Neuronal stem cell (in vitro differentiated cells): Measurements from ENCODE around the gene DEXI.

ENCODE experiments used
- DNase-seq: peaks from one replicate; pipeline ENCODE4 v3.0.0-alpha.2; 2013; ENCODE audit warnings: low spot score
- H2AFZ ChIP-seq: one replicate; pipeline ENCODE4 v1.6.1; 2013; ENCODE audit warnings: mild to moderate bottlenecking, low read length, inconsistent platforms
- H2AK5ac ChIP-seq: 2 replicates; pipeline ENCODE4 v1.6.1; 2013; ENCODE audit warnings: low read depth, mild to moderate bottlenecking, inconsistent platforms, low read length, moderate library complexity, mixed read lengths
- H2BK120ac ChIP-seq: 2 replicates; pipeline ENCODE4 v1.6.1; 2013; ENCODE audit warnings: low read depth, mild to moderate bottlenecking, inconsistent platforms, low read length, moderate library complexity, mixed read lengths
- H2BK12ac ChIP-seq: one replicate; pipeline ENCODE4 v1.6.1; 2013; ENCODE audit warnings: low read length, inconsistent platforms
- H2BK15ac ChIP-seq: 2 replicates; pipeline ENCODE4 v1.6.1; 2013; ENCODE audit warnings: mild to moderate bottlenecking, low read length, inconsistent platforms, mixed read lengths
- H2BK5ac ChIP-seq: one replicate; pipeline ENCODE4 v1.6.1; 2013; ENCODE audit warnings: inconsistent platforms, mild to moderate bottlenecking, low read length, moderate library complexity
- H3K14ac ChIP-seq: one replicate; pipeline ENCODE4 v1.6.1; 2013; ENCODE audit warnings: low read length, inconsistent platforms
- H3K18ac ChIP-seq: 2 replicates; pipeline ENCODE4 v1.6.1; 2013; ENCODE audit warnings: low read length, inconsistent platforms
- H3K23ac ChIP-seq: 2 replicates; pipeline ENCODE4 v1.6.1; 2013; ENCODE audit warnings: low read depth, mild to moderate bottlenecking, mixed read lengths, low read length, inconsistent platforms; ENCODE audit not compliant: poor library complexity
- H3K27ac ChIP-seq: replicated peaks from 3 replicates; pipeline ENCODE4 v1.5.1; 2013; ENCODE audit warnings: low read length, inconsistent platforms
- H3K27me3 ChIP-seq, 3 experiments: 2 replicates each; pipeline ENCODE4 v1.6.1; 2013; ENCODE audit warnings: low read length in 3 of 3, mild to moderate bottlenecking in 2 of 3, inconsistent platforms in 1 of 3, low read depth in 1 of 3, mixed read lengths in 1 of 3, moderate library complexity in 1 of 3; ENCODE audit not compliant: control insufficient read depth in 3 of 3, insufficient read depth in 3 of 3
- H3K36me3 ChIP-seq, 2 donors: replicated peaks in 1 of 2; 2 replicates each; pipeline ENCODE4 v1.6.1; 2013; ENCODE audit warnings: low read length in 2 of 2; ENCODE audit not compliant: control insufficient read depth in 2 of 2, insufficient read depth in 2 of 2
- H3K4ac ChIP-seq: 2 replicates; pipeline ENCODE4 v1.6.1; 2013; ENCODE audit warnings: inconsistent platforms, mild to moderate bottlenecking, low read length, moderate library complexity
- H3K4me1 ChIP-seq, 2 donors: 1 replicate in 1 of 2; 2 replicates in 1 of 2; pipeline ENCODE4 v1.6.1; 2013; ENCODE audit warnings: low read length in 2 of 2, low read depth in 1 of 2; ENCODE audit not compliant: control insufficient read depth in 2 of 2, insufficient read depth in 1 of 2
- H3K4me2 ChIP-seq: one replicate; pipeline ENCODE4 v1.6.1; 2013; ENCODE audit warnings: mild to moderate bottlenecking, low read length, inconsistent platforms; ENCODE audit not compliant: insufficient read depth, poor library complexity, severe bottlenecking
- H3K4me3 ChIP-seq, 2 donors: 2 replicates each; pipeline ENCODE4 v1.5.1; 2013; ENCODE audit warnings: low read length in 2 of 2, mild to moderate bottlenecking in 2 of 2, inconsistent platforms in 1 of 2, moderate library complexity in 1 of 2
- H3K79me1 ChIP-seq: one replicate; pipeline ENCODE4 v1.6.1; 2013; ENCODE audit warnings: low read depth, mild to moderate bottlenecking, inconsistent platforms, low read length, moderate library complexity
- H3K9ac ChIP-seq: one replicate; pipeline ENCODE4 v1.6.1; 2013; ENCODE audit warnings: mild to moderate bottlenecking, low read depth, low read length, inconsistent platforms; ENCODE audit not compliant: poor library complexity
- H3K9me3 ChIP-seq, 2 donors: replicated peaks in 1 of 2; 2 replicates each; pipeline versions ENCODE3 to v1.6.1; 2013; ENCODE audit warnings: low read length in 2 of 2, mild to moderate bottlenecking in 2 of 2, inconsistent platforms in 1 of 2, low read depth in 1 of 2, mixed read lengths in 1 of 2, moderate library complexity in 1 of 2; ENCODE audit not compliant: control insufficient read depth in 2 of 2, insufficient read depth in 1 of 2
- H4K8ac ChIP-seq: one replicate; pipeline ENCODE4 v1.6.1; 2013; ENCODE audit warnings: low read depth, mild to moderate bottlenecking, inconsistent platforms, low read length, moderate library complexity
- H4K91ac ChIP-seq: one replicate; pipeline ENCODE4 v1.6.1; 2013; ENCODE audit warnings: low read length, low read depth, mild to moderate bottlenecking, inconsistent platforms; ENCODE audit not compliant: poor library complexity
- WGBS, 2 donors: extraction: QIAGEN DNeasy Blood & Tissue Kit; methylation state at CpG; one replicate each; pipeline ENCODE4 v1.1.7; 2013; ENCODE audit warnings: missing lambda C conversion rate in 2 of 2, mixed read lengths in 1 of 2; ENCODE audit not compliant: insufficient read length in 2 of 2, insufficient replicate concordance in 1 of 2; ENCODE audit errors: extremely low coverage in 2 of 2; 5-methylcytosine and 5-hydroxymethylcytosine counted together

DEXI gene

GRCh38 chr16:10892782-10893318, 49.4 kb downstream of the DEXI start:
- Histone ChIP-seq H3K27me3 (peaks cover 0 to 17% (median 0%) of the 10 kb centered on the region in 3 experiments), H2AK5ac (no peak overlapping the region), H2BK15ac (no peak overlapping the region), H3K4me1 (no peaks in the 10 kb centered on the region), H3K36me3 (no peaks in the 10 kb centered on the region), H3K27ac (no peak overlapping the region), H3K79me1 (no peaks in the 10 kb centered on the region), H4K91ac (no peak overlapping the region), H2AFZ (no peak overlapping the region), H3K4me2 (no peak overlapping the region), H3K23ac (no peak overlapping the region), H3K18ac (no peak overlapping the region), H2BK120ac (no peak overlapping the region), H3K9me3 (no peaks in the 10 kb centered on the region), H3K4ac (no peak overlapping the region), H3K14ac (no peak overlapping the region), H2BK12ac (no peak overlapping the region), H3K9ac (no peak overlapping the region), H2BK5ac (no peak overlapping the region), H3K4me3 (no peak overlapping the region), H4K8ac (no peak overlapping the region)
- no peak for DNase-seq
- WGBS, 2 donors = no CpG with 5 or more reads among the region's 5 CpGs

- no peak overlapping the region for H2BK12ac ChIP-seq
- H3K27ac ChIP-seq = no peak overlapping the region
- no peak overlapping the region for H3K4me3 ChIP-seq
- no peaks in the 10 kb centered on the region for H3K36me3 ChIP-seq
- no peak overlapping the region for H2AK5ac ChIP-seq
- H3K4me1 ChIP-seq = no peaks in the 10 kb centered on the region
- H3K9me3 ChIP-seq = no peaks in the 10 kb centered on the region
- no peak for DNase-seq
- no peak overlapping the region for H2BK5ac ChIP-seq
- no peak overlapping the region for H2BK15ac ChIP-seq
- no peak overlapping the region for H2BK120ac ChIP-seq
- H2AFZ ChIP-seq = no peak overlapping the region
- H3K9ac ChIP-seq = no peak overlapping the region
- no peak overlapping the region for H3K23ac ChIP-seq
- no peak overlapping the region for H3K4ac ChIP-seq
- H3K14ac ChIP-seq = no peak overlapping the region
- H4K91ac ChIP-seq = no peak overlapping the region
- H3K79me1 ChIP-seq = no peaks in the 10 kb centered on the region
- H4K8ac ChIP-seq = no peak overlapping the region
- H3K18ac ChIP-seq = no peak overlapping the region
- no peak overlapping the region for H3K4me2 ChIP-seq
- WGBS, 2 donors = no CpG with 5 or more reads among the region's 4 CpGs
- H3K27me3 ChIP-seq = peaks cover 0 to 23% (median 0%) of the 10 kb centered on the region in 3 experiments
Observed at GRCh38 chr16:10889855-10890254, 52.4 kb downstream of the DEXI start.

DNA sequence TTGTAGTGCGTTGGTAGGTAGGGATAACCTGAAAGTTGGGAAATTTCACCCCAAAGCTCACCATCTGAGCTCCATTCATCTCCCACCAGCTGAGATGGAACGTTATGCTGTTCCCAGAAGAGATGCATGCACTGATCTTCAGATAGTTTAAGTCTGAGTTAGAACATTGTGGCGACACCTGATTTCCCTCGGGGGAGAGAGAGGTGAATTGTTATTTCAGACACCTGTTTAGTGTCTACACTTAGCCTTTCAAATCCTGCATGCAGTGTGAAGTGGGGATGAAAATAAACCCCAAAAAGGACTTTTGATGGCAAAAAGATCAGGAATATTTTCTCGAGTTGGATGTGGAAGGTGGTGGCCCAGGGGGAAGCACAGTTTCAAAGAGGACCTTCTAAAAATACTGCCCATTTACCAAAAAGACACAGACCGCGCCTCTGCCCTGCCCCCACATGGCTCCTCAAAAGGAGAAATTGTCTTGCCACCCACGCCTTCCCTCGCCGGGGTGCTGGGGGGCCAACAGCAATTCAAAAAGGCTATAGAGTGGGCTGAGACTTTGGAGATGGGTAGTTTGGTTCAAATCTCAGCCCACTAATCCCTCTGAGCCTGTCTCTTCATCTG, 53.8 kb downstream of the DEXI start:
- Histone ChIP-seq H2BK120ac (no peak overlapping the region), H2AK5ac (no peak overlapping the region), H3K4me3 (no peak overlapping the region), H2BK12ac (no peak overlapping the region), H3K79me1 (no peaks in the 10 kb centered on the region), H3K4me2 (no peak overlapping the region), H4K8ac (no peak overlapping the region), H2AFZ (no peak overlapping the region), H3K27me3 (peaks cover 0 to 23% (median 0%) of the 10 kb centered on the region in 3 experiments), H3K4ac (no peak overlapping the region), H3K9me3 (no peaks in the 10 kb centered on the region), H3K36me3 (no peaks in the 10 kb centered on the region), H3K23ac (no peak overlapping the region), H4K91ac (no peak overlapping the region), H3K27ac (no peak overlapping the region), H2BK15ac (no peak overlapping the region), H2BK5ac (no peak overlapping the region), H3K9ac (no peak overlapping the region), H3K14ac (no peak overlapping the region), H3K4me1 (no peaks in the 10 kb centered on the region), H3K18ac (no peak overlapping the region)
- WGBS, 2 donors = no CpG with 5 or more reads among the region's 10 CpGs
- DNase-seq = no peak

GRCh38 chr16:10885246-10885645, 57.0 kb downstream of the DEXI start:
- Histone ChIP-seq H3K79me1 (no peaks in the 10 kb centered on the region), H3K4me1 (no peaks in the 10 kb centered on the region), H3K27ac (no peak overlapping the region), H2AK5ac (no peak overlapping the region), H2BK12ac (no peak overlapping the region), H3K4ac (no peak overlapping the region), H2BK15ac (no peak overlapping the region), H2AFZ (no peak overlapping the region), H3K27me3 (peaks cover 0 to 29% (median 3%) of the 10 kb centered on the region in 3 experiments), H2BK120ac (no peak overlapping the region), H4K8ac (no peak overlapping the region), H3K23ac (no peak overlapping the region), H4K91ac (no peak overlapping the region), H3K18ac (no peak overlapping the region), H3K9ac (no peak overlapping the region), H3K4me3 (no peak overlapping the region), H2BK5ac (no peak overlapping the region), H3K4me2 (no peak overlapping the region), H3K36me3 (no peaks in the 10 kb centered on the region), H3K9me3 (no peaks in the 10 kb centered on the region), H3K14ac (no peak overlapping the region)
- no peak for DNase-seq
- no CpG with 5 or more reads among the region's 6 CpGs for WGBS, 2 donors
